OCI-LY3 (cell line): Measurements from ENCODE around the gene SLC16A4.

Source experiments
- H2AFZ ChIP-seq: fragments of 200-600, 300-600 bp; shearing (Covaris generic); 2 replicates; pipeline ENCODE4 v1.6.0; 2014; ENCODE audit warnings: antibody characterized with exemption, low read depth, low read length
- H3K27ac ChIP-seq: fragments of 200-600, 300-600 bp; sonication (generic); 2 replicates; pipeline ENCODE4 v1.5.1; 2014; ENCODE audit warnings: mild to moderate bottlenecking, low read length, moderate library complexity, mixed read lengths
- H3K27me3 ChIP-seq: fragments of 200-600, 300-600 bp; sonication (generic); 2 replicates; pipeline ENCODE4 v1.6.1; 2014; ENCODE audit warnings: low read depth, low read length, mixed read lengths
- H3K36me3 ChIP-seq: fragments of 200-600, 300-600 bp; sonication (generic); replicated peaks from 2 replicates; pipeline ENCODE3; 2014; ENCODE audit warnings: low read depth, low read length, mixed read lengths
- H3K4me1 ChIP-seq: fragments of 300-600, 200-600 bp; sonication (generic); 2 replicates; pipeline ENCODE4 v1.6.1; 2014; ENCODE audit warnings: low read length, mixed read lengths
- H3K4me2 ChIP-seq: fragments of 200-600, 300-600 bp; sonication (generic); 2 replicates; pipeline ENCODE4 v1.6.1; 2014; ENCODE audit warnings: low read length, mixed read lengths
- H3K4me3 ChIP-seq: fragments of 300-600, 200-600 bp; sonication (generic); 2 replicates; pipeline ENCODE4 v1.5.1; 2014; ENCODE audit warnings: antibody characterized with exemption, mild to moderate bottlenecking, low read length, moderate library complexity
- H3K79me2 ChIP-seq: fragments of 300-600, 200-600 bp; shearing (Covaris generic); 2 replicates; pipeline ENCODE4 v1.6.1; 2014; ENCODE audit warnings: mild to moderate bottlenecking, low read length, mixed read lengths
- H3K9ac ChIP-seq: fragments of 300-600, 200-600 bp; shearing (Covaris generic); 2 replicates; pipeline ENCODE4 v1.6.0; 2014; ENCODE audit warnings: mild to moderate bottlenecking, low read length, moderate library complexity
- H3K9me3 ChIP-seq: fragments of 200-600, 300-600 bp; shearing (Covaris generic); 2 replicates; pipeline ENCODE4 v1.6.1; 2014; ENCODE audit warnings: low read length, mixed read lengths; ENCODE audit not compliant: insufficient read depth
- H4K20me1 ChIP-seq: fragments of 200-600, 300-600 bp; sonication (generic); 2 replicates; pipeline ENCODE4 v1.6.1; 2016; ENCODE audit warnings: low read length, mixed read lengths; ENCODE audit not compliant: insufficient read depth
- EZH2phosphoT487 ChIP-seq: fragments of 200-600 bp; shearing (Covaris generic); IDR thresholded peaks from 2 replicates; pipeline ENCODE4 v1.6.1; 2018; ENCODE audit warnings: antibody characterized with exemption, mixed run types, low read depth
- TF ChIP-seq, protein P1 (sequence below): fragments of 200-600, 300-600 bp; sonication (generic); IDR thresholded peaks from 2 replicates; pipeline ENCODE4 v1.5.1; 2014; ENCODE audit warnings: antibody characterized with exemption, low read length, low read depth

The SLC16A4 gene

GRCh38 chr1:110383251-110383990, 7.4 kb downstream of the SLC16A4 start:
- peak overlapping the region; percentile 73; the same call in 1 of the 2 replicates for H3K27ac ChIP-seq
- H3K36me3 ChIP-seq, result peaks cover 35% of the 10 kb centered on the region
- no peaks in the 10 kb centered on the region for H3K27me3 ChIP-seq
- no peaks in the 10 kb centered on the region for H3K79me2 ChIP-seq
- H2AFZ ChIP-seq, result no peak overlapping the region
- TF ChIP-seq, protein P1, sequence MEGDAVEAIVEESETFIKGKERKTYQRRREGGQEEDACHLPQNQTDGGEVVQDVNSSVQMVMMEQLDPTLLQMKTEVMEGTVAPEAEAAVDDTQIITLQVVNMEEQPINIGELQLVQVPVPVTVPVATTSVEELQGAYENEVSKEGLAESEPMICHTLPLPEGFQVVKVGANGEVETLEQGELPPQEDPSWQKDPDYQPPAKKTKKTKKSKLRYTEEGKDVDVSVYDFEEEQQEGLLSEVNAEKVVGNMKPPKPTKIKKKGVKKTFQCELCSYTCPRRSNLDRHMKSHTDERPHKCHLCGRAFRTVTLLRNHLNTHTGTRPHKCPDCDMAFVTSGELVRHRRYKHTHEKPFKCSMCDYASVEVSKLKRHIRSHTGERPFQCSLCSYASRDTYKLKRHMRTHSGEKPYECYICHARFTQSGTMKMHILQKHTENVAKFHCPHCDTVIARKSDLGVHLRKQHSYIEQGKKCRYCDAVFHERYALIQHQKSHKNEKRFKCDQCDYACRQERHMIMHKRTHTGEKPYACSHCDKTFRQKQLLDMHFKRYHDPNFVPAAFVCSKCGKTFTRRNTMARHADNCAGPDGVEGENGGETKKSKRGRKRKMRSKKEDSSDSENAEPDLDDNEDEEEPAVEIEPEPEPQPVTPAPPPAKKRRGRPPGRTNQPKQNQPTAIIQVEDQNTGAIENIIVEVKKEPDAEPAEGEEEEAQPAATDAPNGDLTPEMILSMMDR, result no peak
- no peak for TF ChIP-seq EZH2phosphoT487
- peak overlapping the region; percentile 58 for H3K4me3 ChIP-seq
- H3K9me3 ChIP-seq, result no peaks in the 10 kb centered on the region
- no peak overlapping the region for H3K9ac ChIP-seq
- H4K20me1 ChIP-seq, result no peaks in the 10 kb centered on the region
- H3K4me2 ChIP-seq, result peak overlapping the region; percentile 77
- H3K4me1 ChIP-seq, result peaks cover 69% of the 10 kb centered on the region

- no peak overlapping the region; the same call in 1 of the 2 replicates for H3K4me3 ChIP-seq
Measured at GRCh38 chr1:110380672-110381283, 10.0 kb downstream of the SLC16A4 start.

GRCh38 chr1:110375490-110375889, 15.3 kb downstream of the SLC16A4 start:
- Histone ChIP-seq H3K4me1 (peaks cover 7% of the 10 kb centered on the region), H3K27me3 (no peaks in the 10 kb centered on the region), H3K9ac (no peak overlapping the region), H2AFZ (no peak overlapping the region), H3K27ac (no peak overlapping the region), H4K20me1 (0 out of 2 replicates have a peak, but pooled peaks cover 3% of the 10 kb centered on the region), H3K36me3 (peaks cover 52% of the 10 kb centered on the region), H3K79me2 (peaks cover 5% of the 10 kb centered on the region; the same call in 1 of the 2 replicates), H3K9me3 (no peaks in the 10 kb centered on the region), H3K4me2 (no peak overlapping the region), H3K4me3 (no peak overlapping the region)
- TF ChIP-seq, protein P1, result no peak
- no peak for TF ChIP-seq EZH2phosphoT487

More at GRCh38 chr1:110380672-110381283, 10.0 kb downstream of the SLC16A4 start:
- no peak for TF ChIP-seq EZH2phosphoT487
- TF ChIP-seq, protein P1, result no peak
- peaks cover 43% of the 10 kb centered on the region for H3K36me3 ChIP-seq
- no peaks in the 10 kb centered on the region for H3K27me3 ChIP-seq
- H3K4me2 ChIP-seq, result peak overlapping the region; percentile 34; the same call in 1 of the 2 replicates
- no peak overlapping the region for H2AFZ ChIP-seq
- no peaks in the 10 kb centered on the region for H3K9me3 ChIP-seq
- H3K4me1 ChIP-seq, result peaks cover 42% of the 10 kb centered on the region
- no peaks in the 10 kb centered on the region for H4K20me1 ChIP-seq
- no peak overlapping the region for H3K9ac ChIP-seq
- no peaks in the 10 kb centered on the region for H3K79me2 ChIP-seq
- peak overlapping the region; percentile 54; the same call in 1 of the 2 replicates for H3K27ac ChIP-seq

DNA sequence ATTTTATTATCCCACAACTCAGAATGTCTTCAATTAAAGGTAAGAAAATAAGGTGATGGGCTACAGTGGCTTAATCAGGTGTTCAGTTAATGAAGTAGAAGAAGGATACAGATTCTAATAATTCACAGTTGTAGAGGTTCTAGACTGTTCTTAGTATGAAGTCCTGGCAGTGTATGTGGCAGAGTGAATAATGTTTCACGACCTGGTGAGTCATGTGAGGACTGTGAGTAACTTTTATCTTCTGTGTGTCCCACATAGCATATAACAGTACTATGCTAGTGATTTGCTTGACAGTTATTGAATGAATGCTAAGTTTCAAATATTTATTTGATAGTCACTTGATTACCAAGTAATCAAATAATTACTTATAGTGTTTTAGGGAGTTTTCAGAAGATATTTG, 20.0 kb downstream of the SLC16A4 start:
- no peaks in the 10 kb centered on the region for H3K27me3 ChIP-seq
- H3K9ac ChIP-seq, result no peak overlapping the region
- H3K9me3 ChIP-seq, result no peaks in the 10 kb centered on the region
- H3K79me2 ChIP-seq, result peaks cover 28% of the 10 kb centered on the region
- H3K4me3 ChIP-seq, result no peak overlapping the region
- no peak overlapping the region for H2AFZ ChIP-seq
- peaks cover 4% of the 10 kb centered on the region; the same call in 1 of the 2 replicates for H4K20me1 ChIP-seq
- TF ChIP-seq EZH2phosphoT487, result no peak
- TF ChIP-seq, protein P1, result no peak
- peaks cover 20% of the 10 kb centered on the region for H3K36me3 ChIP-seq
- H3K27ac ChIP-seq, result no peak overlapping the region
- no peak overlapping the region for H3K4me2 ChIP-seq
- H3K4me1 ChIP-seq, result no peaks in the 10 kb centered on the region
